ENCODE measurements around the gene WDR46.

DNA sequence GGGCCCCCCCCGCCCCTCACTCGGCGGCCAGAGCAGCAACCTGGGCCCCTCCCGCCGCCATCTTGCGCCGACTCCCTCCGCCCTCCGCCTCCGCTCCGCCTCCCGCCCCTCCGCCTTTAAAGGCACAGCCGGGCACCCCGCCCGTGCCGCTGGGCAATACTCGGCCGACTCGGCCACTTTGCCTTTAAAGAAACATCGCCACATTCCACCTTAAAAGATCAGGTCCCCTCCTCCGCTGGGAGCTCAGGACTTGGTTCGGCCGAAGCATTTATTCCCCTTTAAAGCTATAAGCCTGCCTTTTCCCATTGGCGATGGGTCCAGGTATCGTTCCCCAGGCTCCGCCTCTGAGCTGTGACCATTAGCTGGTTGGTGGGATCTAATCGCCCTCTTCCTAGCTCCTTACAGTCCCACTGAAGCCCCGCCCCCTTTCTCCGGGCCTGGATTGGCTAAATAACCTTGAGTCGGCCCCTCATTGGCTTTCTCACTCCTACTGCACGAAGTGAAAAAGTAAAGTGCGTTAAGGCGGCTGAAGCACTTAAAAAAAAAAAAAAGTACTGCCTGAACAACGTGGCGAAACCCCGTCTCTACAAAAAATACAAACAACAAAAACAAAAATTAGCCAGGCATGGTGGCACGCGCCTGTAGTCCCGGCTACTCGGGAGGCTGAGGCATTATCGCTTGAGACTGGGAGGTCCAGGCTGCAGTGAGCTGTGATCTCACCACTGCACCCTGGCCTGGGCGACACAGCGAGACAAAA is 28.8 kb upstream of the WDR46 start, which contains the start of gene ZBTB22:
- TF ChIP-seq, protein P1, sequence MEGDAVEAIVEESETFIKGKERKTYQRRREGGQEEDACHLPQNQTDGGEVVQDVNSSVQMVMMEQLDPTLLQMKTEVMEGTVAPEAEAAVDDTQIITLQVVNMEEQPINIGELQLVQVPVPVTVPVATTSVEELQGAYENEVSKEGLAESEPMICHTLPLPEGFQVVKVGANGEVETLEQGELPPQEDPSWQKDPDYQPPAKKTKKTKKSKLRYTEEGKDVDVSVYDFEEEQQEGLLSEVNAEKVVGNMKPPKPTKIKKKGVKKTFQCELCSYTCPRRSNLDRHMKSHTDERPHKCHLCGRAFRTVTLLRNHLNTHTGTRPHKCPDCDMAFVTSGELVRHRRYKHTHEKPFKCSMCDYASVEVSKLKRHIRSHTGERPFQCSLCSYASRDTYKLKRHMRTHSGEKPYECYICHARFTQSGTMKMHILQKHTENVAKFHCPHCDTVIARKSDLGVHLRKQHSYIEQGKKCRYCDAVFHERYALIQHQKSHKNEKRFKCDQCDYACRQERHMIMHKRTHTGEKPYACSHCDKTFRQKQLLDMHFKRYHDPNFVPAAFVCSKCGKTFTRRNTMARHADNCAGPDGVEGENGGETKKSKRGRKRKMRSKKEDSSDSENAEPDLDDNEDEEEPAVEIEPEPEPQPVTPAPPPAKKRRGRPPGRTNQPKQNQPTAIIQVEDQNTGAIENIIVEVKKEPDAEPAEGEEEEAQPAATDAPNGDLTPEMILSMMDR (IDR thresholded peaks at IDR 0.05): no peak
- no peak for TF ChIP-seq POLR2A (IDR thresholded peaks at IDR 0.05)
- peak; percentile 73 to 89 (median 85) for TF ChIP-seq POLR2AphosphoS5 (IDR thresholded peaks at IDR 0.05)

All from breast epithelium (tissue), 3 donors.